Esophagus squamous epithelium (tissue), 5 donors: ENCODE measurements around the gene TRAF7. TPM values are rescaled to one million over a fixed set of nuclear protein-coding genes. Genes with fewer than 3 reads are reported as not detected.
A peak's percentile ranks its signal among the peaks of the same experiment; 100 is the strongest.
"Not testable (repeated sequence)": the region's sequence is repeated elsewhere in the genome, so short reads cannot be mapped to it uniquely, and the experiment has no call there.

Source experiments
- DNase-seq: peaks from one replicate; lab custom pipeline; 2025; lab: John Stamatoyannopoulos, UW
- H3K27ac ChIP-seq, 4 donors: fragments of 200-600 bp; sonication (generic); one replicate each; pipeline ENCODE4 v1.5.1; 2016 to 2019; ENCODE audit warnings: mild to moderate bottlenecking in 1 of 4
- H3K27me3 ChIP-seq, 4 donors: fragments of 200-600 bp; sonication (generic); 1 replicate in 3 of 4; 2 replicates in 1 of 4; pipeline versions ENCODE4 v1.5.1 to v1.6.0; 2017 to 2021; ENCODE audit warnings: antibody characterized with exemption in 1 of 4
- H3K36me3 ChIP-seq, 3 donors: fragments of 200-600 bp; sonication (generic); one replicate each; pipeline ENCODE4 v1.5.1; 2016 to 2019
- H3K4me1 ChIP-seq, 3 donors: fragments of 200-600 bp; sonication (generic); one replicate each; pipeline ENCODE4 v1.5.1; 2017 to 2019
- H3K4me3 ChIP-seq, 4 donors: fragments of 200-600 bp; sonication (generic); 1 replicate in 3 of 4; 2 replicates in 1 of 4; pipeline ENCODE4 v1.5.1; 2016 to 2019; ENCODE audit warnings: mild to moderate bottlenecking in 2 of 4, moderate library complexity in 1 of 4
- H3K9me3 ChIP-seq, 3 donors: fragments of 200-600 bp; sonication (generic); one replicate each; pipeline ENCODE4 v1.5.1; 2016 to 2019
- POLR2A ChIP-seq, 4 donors: fragments of 450-650 bp; IDR thresholded peaks; one replicate each; pipeline ENCODE4 v1.6.1; 2017; ENCODE audit warnings: antibody characterized with exemption in 4 of 4, mild to moderate bottlenecking in 4 of 4, moderate library complexity in 3 of 4
- WGBS, 2 donors: methylation state at CpG; one replicate each; pipeline ENCODE4 v1.1.5; 2018; 5-methylcytosine and 5-hydroxymethylcytosine counted together
- intact Hi-C: fragments of 100-400 bp; cut with DNase I; formaldehyde crosslinking; loops from one replicate; pipeline ENCODE4 v1.15.0; 2022
- total RNA-seq, 4 donors: library from RNA; depleted of rRNA; stranded (reverse); fragments of >200 nt; gene quantifications; one replicate each; pipeline ENCODE4 v1.1.0, GENCODE V29; 2016
- TF ChIP-seq, protein P1 (sequence below), 6 experiments: fragments of 450-650 bp in 4 of 6; fragments of 200-600 bp in 2 of 6; sonication (generic) in 2 of 6; IDR thresholded peaks; one replicate each; pipeline ENCODE4 v1.5.1; 2016 to 2019; ENCODE audit warnings: antibody characterized with exemption in 6 of 6, mild to moderate bottlenecking in 4 of 6, moderate library complexity in 4 of 6
- donor health status: DM: yes; HTN: yes; CAD: no.

The TRAF7 gene
- 10 to 100 TPM; 46.9 to 79.6 (median 73.2) TPM for total RNA-seq

DNA sequence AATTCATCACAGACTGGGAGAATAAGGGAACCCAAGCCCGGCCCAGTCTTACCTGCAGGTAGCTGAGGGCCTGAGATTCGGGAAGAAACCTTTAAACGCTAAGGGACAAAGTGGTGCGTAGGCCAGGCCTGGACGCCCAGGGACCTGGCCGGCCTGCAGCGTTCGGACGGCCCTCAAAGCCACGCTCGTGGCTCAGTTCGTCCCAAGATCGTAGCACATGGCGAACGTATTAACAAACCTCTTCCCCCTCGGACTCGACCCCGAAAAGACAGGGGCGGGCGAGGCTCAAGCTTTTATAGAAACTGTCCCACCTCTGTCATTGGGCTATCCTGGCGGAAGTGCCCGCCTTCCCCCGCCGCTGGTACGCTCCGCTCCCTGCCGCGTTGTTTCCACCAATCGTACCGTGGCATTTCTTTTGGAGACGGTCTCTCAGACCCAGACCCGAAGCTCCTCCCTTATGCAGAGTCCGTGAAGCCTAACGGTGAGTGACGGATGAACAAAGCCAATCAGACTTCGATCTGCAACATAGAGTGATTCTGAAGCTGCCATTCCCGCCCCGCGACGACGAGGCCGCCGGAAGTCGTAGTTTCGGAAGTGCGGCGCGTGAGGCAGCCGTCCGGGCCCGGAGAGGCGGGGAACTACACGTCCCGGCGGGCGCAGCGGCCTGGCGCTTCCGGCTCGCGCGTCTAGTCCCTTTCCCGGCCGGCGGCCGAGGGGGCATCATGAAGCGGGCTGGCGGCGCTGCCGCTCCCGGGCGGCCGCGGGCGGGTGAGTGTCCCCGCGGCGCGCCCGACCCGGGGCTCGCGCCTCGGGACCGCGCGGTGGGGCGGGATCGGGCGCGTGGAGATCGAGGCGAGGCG, at the start of gene TRAF7:
TSS of gene TRAF7 (plus strand) at position 692 of the 860 bp plus-strand sequence. CDS start 8,139 bp downstream, outside the sequence.
- DNase-seq, result peak; percentile 95
- H3K9me3 ChIP-seq, result no peaks in the 10 kb centered on the region
- H3K4me1 ChIP-seq, result peaks cover 83 to 91% (median 84%) of the 10 kb centered on the region in 3 donors
- H3K27ac ChIP-seq, result peak within 1 kb of the TSS; percentile 92 to 98 (median 95)
- H3K4me3 ChIP-seq, result peak within 1 kb of the TSS; percentile 78 to 91 (median 82)
- TF ChIP-seq, protein P1, sequence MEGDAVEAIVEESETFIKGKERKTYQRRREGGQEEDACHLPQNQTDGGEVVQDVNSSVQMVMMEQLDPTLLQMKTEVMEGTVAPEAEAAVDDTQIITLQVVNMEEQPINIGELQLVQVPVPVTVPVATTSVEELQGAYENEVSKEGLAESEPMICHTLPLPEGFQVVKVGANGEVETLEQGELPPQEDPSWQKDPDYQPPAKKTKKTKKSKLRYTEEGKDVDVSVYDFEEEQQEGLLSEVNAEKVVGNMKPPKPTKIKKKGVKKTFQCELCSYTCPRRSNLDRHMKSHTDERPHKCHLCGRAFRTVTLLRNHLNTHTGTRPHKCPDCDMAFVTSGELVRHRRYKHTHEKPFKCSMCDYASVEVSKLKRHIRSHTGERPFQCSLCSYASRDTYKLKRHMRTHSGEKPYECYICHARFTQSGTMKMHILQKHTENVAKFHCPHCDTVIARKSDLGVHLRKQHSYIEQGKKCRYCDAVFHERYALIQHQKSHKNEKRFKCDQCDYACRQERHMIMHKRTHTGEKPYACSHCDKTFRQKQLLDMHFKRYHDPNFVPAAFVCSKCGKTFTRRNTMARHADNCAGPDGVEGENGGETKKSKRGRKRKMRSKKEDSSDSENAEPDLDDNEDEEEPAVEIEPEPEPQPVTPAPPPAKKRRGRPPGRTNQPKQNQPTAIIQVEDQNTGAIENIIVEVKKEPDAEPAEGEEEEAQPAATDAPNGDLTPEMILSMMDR (IDR thresholded peaks at IDR 0.05), result peak in 3 of 6 experiments; percentile 3 to 29 (median 10)
- TF ChIP-seq POLR2A (IDR thresholded peaks at IDR 0.05), result peak; percentile 57 to 100 (median 98)
- WGBS, 2 donors, result 0% methylated on average over 6 of the region's 94 CpGs
- intact Hi-C loops, result no loop called here
- H3K36me3 ChIP-seq, result peaks cover 0 to 29% (median 6%) of the 10 kb centered on the region in 3 donors
- H3K27me3 ChIP-seq, result no peaks in the 10 kb centered on the region

DNA sequence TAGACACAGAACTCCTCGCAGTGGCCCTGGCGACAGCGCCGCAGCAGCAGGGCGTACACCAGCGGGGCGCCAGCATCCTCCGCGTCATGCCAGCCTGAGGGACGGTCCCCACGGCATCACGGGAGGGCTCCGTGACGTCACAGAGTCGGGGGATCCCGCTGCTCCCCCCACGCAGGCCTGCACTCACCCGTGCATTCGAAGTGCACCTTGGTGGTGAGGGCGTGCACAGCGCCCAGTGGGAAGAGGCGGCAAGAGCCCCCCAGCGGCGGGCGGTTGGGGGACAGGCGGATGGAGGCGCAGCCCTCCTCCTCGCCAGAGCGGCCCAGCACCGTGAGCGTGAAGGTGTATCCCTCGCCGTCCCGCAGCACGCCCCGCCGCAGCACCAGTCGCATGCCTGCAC, 49.4 kb upstream of the TRAF7 start:
- peaks cover 4 to 89% (median 35%) of the 10 kb centered on the region in 3 donors for H3K36me3 ChIP-seq
- intact Hi-C loops, H3K4me1 ChIP-seq, H3K27ac ChIP-seq, H3K9me3 ChIP-seq, H3K4me3 ChIP-seq, H3K27me3 ChIP-seq, DNase-seq: not testable (repeated sequence)
- WGBS, 2 donors, result no CpG with 5 or more reads among the region's 38 CpGs

DNA sequence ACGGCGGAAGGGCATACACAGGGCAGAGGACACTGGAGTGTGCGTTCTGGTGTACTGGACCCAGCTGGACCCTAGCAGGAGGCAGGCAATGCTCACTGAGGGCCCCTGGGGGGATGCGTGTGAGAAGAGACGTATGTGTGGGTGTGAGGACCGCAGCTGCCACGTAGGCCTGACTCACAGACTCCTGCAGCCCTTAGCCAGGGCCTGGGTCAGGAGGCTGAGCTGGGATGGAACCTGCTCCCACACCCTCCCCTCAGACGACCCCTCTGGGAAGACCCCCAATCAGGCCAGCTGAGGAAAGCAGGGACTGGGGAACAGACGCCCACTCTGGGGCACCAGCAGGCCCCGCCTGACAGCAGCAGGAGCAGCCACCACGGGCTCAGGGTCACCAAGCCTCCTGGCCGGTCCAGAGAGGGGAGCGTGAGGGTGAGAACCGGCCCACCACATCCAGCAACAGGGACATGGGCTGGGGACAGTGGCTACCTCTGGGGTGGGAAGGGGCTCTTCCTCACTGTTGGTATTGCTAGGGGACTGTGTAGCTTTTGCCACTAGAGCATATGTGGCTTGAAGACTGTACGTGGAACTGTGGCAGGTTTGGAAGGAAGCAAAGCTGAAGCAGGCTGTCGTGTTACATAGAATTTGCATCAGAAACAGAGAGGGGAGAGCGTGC, 48.3 kb upstream of the TRAF7 start:
- intact Hi-C loops, H3K27me3 ChIP-seq, DNase-seq, H3K27ac ChIP-seq, H3K4me1 ChIP-seq, H3K9me3 ChIP-seq, H3K4me3 ChIP-seq: not testable (repeated sequence)
- 56 to 81% methylated on average over 3 to 7 of the region's 17 CpGs for WGBS, 2 donors
- H3K36me3 ChIP-seq, result peaks cover 4 to 89% (median 34%) of the 10 kb centered on the region in 3 donors

DNA sequence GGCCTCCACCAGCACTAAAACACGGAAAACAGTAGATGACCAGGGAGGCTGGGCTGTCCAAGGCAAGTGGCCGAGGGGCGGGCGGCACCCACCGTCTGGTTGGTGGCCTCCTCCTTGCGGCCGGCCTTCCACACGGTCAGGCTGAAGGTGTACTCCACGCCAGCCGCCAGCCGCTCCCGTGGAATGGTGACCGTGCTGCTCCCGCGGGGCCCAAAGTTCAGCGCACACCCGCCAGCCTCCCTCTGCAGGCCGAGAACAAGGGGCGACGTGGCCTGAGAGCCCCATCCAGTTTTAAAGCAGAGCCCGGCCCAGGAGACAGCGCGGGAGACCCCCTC, 47.8 kb upstream of the TRAF7 start:
- intact Hi-C loops, H3K4me3 ChIP-seq, H3K4me1 ChIP-seq, H3K9me3 ChIP-seq, H3K27ac ChIP-seq, H3K27me3 ChIP-seq, DNase-seq: not testable (repeated sequence)
- WGBS, 2 donors, result 92 to 93% methylated on average over 3 to 4 of the region's 23 CpGs
- H3K36me3 ChIP-seq, result peaks cover 4 to 89% (median 29%) of the 10 kb centered on the region in 3 donors

DNA sequence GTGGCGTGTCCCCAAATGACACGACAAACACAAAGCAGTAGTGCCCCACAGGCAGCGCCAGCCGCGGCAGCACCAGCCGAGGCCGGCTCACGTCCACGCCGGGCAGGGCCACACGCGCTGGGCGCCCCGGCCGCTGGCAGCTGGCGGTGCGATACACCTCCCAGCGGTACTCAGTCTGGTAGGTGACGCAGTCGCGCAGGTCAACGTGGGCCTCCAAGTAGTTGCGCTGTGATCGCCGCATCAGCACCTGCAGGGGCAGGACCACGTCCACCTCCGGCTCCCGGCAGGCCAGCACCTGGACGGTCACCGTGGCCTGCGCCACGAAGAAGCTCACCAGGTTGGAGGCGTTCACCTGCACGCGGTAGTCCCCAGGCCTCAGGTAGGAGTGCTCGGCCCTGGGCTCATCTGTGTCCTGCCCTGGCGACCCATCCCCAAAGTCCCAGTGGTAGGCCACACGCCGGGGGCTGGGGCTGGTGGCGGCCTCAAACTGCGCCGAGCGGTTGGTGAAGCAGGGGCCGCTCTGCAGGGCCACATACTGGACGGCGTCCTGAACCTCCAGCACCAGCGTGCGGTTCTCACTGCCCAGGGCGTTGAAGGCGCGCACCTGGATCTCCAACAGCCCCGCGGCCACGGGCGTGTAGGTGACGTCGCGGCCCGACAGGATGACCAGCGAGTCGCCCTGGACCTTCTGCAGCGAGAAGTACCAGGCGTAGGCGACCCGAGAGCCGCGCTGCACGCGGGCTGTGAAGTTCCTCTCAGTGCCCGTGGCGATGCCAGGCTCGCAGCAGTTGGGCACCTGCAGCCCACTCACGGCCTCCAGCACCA, 46.9 kb upstream of the TRAF7 start:
- WGBS, 2 donors, result 100% methylated on average over 2 to 12 of the region's 73 CpGs
- H3K27ac ChIP-seq, H3K27me3 ChIP-seq, H3K4me3 ChIP-seq, H3K9me3 ChIP-seq, DNase-seq, intact Hi-C loops, H3K4me1 ChIP-seq: not testable (repeated sequence)
- H3K36me3 ChIP-seq, result peaks cover 0 to 89% (median 32%) of the 10 kb centered on the region in 3 donors

DNA sequence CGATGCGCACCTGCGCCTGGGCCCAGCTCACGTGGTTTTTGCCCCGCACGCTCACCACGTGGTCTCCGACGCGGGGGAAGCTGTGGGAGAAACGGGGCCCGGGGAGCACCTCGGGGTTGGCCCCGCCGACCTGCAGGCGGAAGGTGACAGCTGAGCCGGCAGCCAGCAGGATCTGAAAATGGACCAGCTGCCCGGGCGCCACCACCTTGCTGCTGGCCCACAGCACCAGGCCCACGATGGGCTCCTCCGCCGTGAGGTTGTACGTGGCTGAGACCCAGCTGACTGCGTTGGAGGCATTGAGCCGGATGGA, 46.4 kb upstream of the TRAF7 start:
- WGBS, 2 donors, result no CpG with 5 or more reads among the region's 25 CpGs
- intact Hi-C loops, H3K27me3 ChIP-seq, DNase-seq, H3K9me3 ChIP-seq, H3K4me3 ChIP-seq, H3K27ac ChIP-seq, H3K4me1 ChIP-seq: not testable (repeated sequence)
- peaks cover 0 to 93% (median 34%) of the 10 kb centered on the region in 3 donors for H3K36me3 ChIP-seq

DNA sequence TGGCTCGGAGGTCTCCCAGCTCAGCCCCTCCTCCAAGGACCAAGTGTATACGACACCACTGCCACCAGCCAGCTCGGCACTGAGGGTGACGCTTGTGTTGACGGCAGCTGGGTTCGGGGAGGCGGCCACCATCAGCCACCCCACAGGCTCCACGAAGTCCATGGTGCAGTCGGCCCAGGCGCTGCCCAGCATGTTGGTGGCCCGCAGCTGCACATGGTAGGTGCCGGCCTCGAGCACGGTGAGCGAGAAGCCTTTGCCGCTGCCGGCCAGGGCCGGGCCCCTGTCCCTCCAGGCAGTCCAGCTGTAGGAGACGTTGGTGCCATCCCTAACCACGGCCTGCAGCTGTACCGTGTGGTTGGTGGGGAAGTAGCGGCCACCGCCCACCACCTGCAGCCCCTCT, 45.7 kb upstream of the TRAF7 start:
- H3K27ac ChIP-seq, H3K4me3 ChIP-seq, H3K27me3 ChIP-seq, H3K4me1 ChIP-seq, intact Hi-C loops, DNase-seq, H3K9me3 ChIP-seq: not testable (repeated sequence)
- no CpG with 5 or more reads among the region's 23 CpGs for WGBS, 2 donors
- peaks cover 0 to 99% (median 34%) of the 10 kb centered on the region in 3 donors for H3K36me3 ChIP-seq

DNA sequence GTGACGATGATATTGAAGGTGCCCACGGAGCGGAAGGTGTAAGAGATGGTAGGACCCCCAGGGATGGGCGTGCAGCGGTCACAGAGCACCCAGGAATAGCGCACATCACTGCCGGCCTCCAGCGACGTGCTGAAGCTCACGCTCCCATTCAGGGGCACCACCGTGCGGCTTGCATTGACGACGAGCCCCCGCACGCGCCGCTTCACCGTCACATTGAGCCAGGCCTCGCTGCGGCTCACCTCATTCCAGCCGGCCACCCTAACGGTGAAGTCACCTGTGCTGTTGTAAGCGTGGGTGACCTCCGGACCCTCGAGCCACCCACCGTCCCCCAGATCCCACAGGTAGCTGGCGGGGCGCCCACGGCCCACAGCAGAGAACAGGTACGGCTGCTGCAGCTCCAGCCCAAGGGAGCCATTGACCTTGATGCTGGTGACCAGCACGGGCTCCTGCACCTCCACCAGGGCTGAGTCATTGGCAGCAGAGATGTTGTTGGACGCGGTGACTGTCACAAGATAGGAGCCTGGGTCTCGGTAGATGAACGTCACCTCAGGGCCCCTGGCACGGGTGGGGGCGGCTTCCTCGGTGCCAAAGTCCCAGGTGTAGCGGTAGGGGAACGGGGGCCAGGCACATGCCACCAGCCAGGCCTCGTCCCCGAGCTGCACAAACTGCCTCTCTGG, 45.1 kb upstream of the TRAF7 start:
- H3K27ac ChIP-seq, DNase-seq, intact Hi-C loops, H3K4me1 ChIP-seq, H3K4me3 ChIP-seq, H3K9me3 ChIP-seq, H3K27me3 ChIP-seq: not testable (repeated sequence)
- 100% methylated on average over 2 of the region's 43 CpGs; no CpG with 5 or more reads in 1 of the 2 donors for WGBS, 2 donors
- peaks cover 0 to 99% (median 30%) of the 10 kb centered on the region in 3 donors for H3K36me3 ChIP-seq

DNA sequence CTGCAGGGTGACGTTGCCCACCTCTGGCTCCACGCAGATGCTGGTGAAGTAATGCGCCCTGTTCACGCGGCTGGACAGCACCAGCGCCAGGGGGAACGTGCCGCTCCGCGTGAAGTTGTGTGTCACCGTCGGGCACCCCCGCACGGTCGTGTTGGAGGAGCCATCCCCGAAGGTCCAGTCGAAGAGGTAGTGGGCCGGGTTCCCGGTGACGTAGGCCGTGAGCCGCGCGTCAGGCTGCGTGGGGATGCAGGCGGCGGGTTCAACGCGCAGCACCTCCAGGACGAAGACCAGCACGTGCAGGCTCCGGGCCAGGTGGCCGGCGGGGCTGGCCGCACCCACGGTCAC, 44.6 kb upstream of the TRAF7 start:
- peaks cover 0 to 99% (median 26%) of the 10 kb centered on the region in 3 donors for H3K36me3 ChIP-seq
- WGBS, 2 donors, result 94% methylated on average over 10 of the region's 36 CpGs; no CpG with 5 or more reads in 1 of the 2 donors
- H3K27me3 ChIP-seq, intact Hi-C loops, H3K4me3 ChIP-seq, DNase-seq, H3K27ac ChIP-seq, H3K4me1 ChIP-seq, H3K9me3 ChIP-seq: not testable (repeated sequence)

DNA sequence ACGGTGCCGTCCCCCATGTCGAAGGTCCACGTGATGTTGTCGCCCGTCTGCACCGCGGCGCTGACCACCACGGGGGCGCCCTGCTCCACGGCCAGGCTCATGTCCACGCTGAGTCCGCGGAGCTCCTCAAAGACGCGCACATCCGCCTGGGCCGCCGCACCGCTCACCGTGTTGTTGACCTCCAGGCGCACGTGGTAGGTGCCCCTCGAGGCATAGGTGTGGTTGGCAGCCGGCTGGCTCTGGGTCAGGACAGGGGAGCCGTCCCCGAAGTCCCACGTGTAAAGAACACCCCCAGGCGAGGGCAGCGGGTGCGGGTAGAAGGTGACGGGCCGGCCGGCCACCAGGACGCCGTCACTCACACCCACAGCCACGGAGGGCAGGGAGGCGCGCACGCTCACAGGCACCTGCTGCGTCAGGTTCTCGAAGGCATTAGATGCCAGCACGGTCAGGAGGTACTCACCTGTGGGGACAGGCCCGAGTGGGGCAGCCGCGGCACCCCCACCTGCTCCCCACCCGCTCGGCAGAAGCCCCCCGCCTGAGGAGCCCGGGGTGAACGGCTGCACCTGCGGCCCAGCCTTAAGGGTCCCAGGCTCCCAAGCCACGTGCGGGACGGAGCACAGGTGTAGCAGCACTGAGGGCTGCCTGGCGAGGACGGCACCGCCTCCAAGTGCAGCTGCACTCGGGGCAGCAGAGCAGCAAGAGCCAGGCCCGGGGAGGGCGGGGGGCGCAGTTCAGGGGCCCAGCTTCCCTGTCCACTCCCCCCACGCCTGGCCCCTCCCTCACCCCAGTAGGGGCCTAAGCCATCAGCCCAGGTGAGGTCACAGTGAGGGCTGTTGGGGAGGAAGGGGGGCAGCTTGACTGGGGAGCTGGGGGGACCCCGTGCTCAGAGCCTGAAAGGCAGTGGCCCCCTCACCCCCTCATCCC, 43.9 kb upstream of the TRAF7 start:
- H3K4me3 ChIP-seq, H3K4me1 ChIP-seq, DNase-seq, H3K27ac ChIP-seq, H3K9me3 ChIP-seq, H3K27me3 ChIP-seq, intact Hi-C loops: not testable (repeated sequence)
- 60 to 98% methylated on average over 1 to 22 of the region's 65 CpGs for WGBS, 2 donors
- peaks cover 0 to 98% (median 22%) of the 10 kb centered on the region in 3 donors for H3K36me3 ChIP-seq
